ENCODE measurements around the gene APP. TPM values are rescaled to one million over a fixed set of nuclear protein-coding genes. Genes with fewer than 3 reads are reported as not detected.

APP gene
- total and polyA plus RNA-seq, 2 experiments from 2014 or later = 55.7 to 316 TPM

- Histone ChIP-seq H4K20me1 (ENCODE audit: insufficient read depth, poor library complexity, severe bottlenecking) (no peaks in the 10 kb centered on the region), H3K27ac (no peak overlapping the region), H3K79me2 (peaks cover 5% of the 10 kb centered on the region)
Observed at GRCh38 chr21:26003404-26003803, 167.2 kb downstream of the APP start.

GRCh38 chr21:26001356-26001755, 169.2 kb downstream of the APP start:
- Histone ChIP-seq H3K9me3 (ENCODE audit: low read depth) (no peaks in the 10 kb centered on the region), H3K79me2 (peaks cover 5% of the 10 kb centered on the region), H3K9me2 (replicated peaks; ENCODE audit: insufficient read depth) (no peaks in the 10 kb centered on the region), H3K4me3 (no peak overlapping the region), H2AFZ (no peak overlapping the region), H3K4me1 (ENCODE audit: insufficient read depth) (peaks cover 3% of the 10 kb centered on the region), H3K36me3 (replicated peaks; ENCODE audit: insufficient read depth, low read depth) (no peaks in the 10 kb centered on the region), H3K27me3 (no peaks in the 10 kb centered on the region), H3K27ac (no peak overlapping the region), H4K20me1 (ENCODE audit: insufficient read depth, poor library complexity, severe bottlenecking) (no peaks in the 10 kb centered on the region), H3K4me2 (no peak overlapping the region)
- 99% methylated on average over 5 of the region's 5 CpGs for WGBS (ENCODE audit: low lambda C conversion rate, missing lambda C conversion rate)
- no peak for DNase-seq (ENCODE audit: low spot score)
- TF ChIP-seq EZH2 (IDR thresholded peaks at IDR 0.05; ENCODE audit: borderline replicate concordance) = no peak
- TF ChIP-seq EZH2phosphoT487 (IDR thresholded peaks at IDR 0.05; ENCODE audit: low read depth, severe bottlenecking, unreplicated experiment) = no peak
- no peak for TF ChIP-seq CTCF (IDR thresholded peaks at IDR 0.05; ENCODE audit: poor library complexity)

More at GRCh38 chr21:26003404-26003803, 167.2 kb downstream of the APP start:
- no peak overlapping the region for H2AFZ ChIP-seq
- H3K4me1 ChIP-seq (ENCODE audit: insufficient read depth) = no peaks in the 10 kb centered on the region
- no peaks in the 10 kb centered on the region for H3K36me3 ChIP-seq (replicated peaks; ENCODE audit: insufficient read depth, low read depth)
- WGBS (ENCODE audit: low lambda C conversion rate, missing lambda C conversion rate) = 81% methylated on average over 4 of the region's 4 CpGs
- no peak overlapping the region for H3K4me2 ChIP-seq
- no peaks in the 10 kb centered on the region for H3K9me3 ChIP-seq (ENCODE audit: low read depth)
- no peak overlapping the region for H3K4me3 ChIP-seq
- no peaks in the 10 kb centered on the region for H3K9me2 ChIP-seq (replicated peaks; ENCODE audit: insufficient read depth)
- no peak for TF ChIP-seq EZH2 (IDR thresholded peaks at IDR 0.05; ENCODE audit: borderline replicate concordance)
- no peak for TF ChIP-seq EZH2phosphoT487 (IDR thresholded peaks at IDR 0.05; ENCODE audit: low read depth, severe bottlenecking, unreplicated experiment)
- TF ChIP-seq CTCF (IDR thresholded peaks at IDR 0.05; ENCODE audit: poor library complexity) = no peak
- no peak for DNase-seq (ENCODE audit: low spot score)
- H3K27me3 ChIP-seq = no peaks in the 10 kb centered on the region

- Histone ChIP-seq H3K27ac (no peak overlapping the region), H3K4me2 (no peak overlapping the region), H3K27me3 (no peaks in the 10 kb centered on the region), H3K4me3 (no peak overlapping the region), H3K9me2 (replicated peaks; ENCODE audit: insufficient read depth) (no peaks in the 10 kb centered on the region), H3K36me3 (replicated peaks; ENCODE audit: insufficient read depth, low read depth) (no peaks in the 10 kb centered on the region), H2AFZ (no peak overlapping the region), H3K79me2 (peaks cover 5% of the 10 kb centered on the region), H3K4me1 (ENCODE audit: insufficient read depth) (peaks cover 3% of the 10 kb centered on the region), H4K20me1 (ENCODE audit: insufficient read depth, poor library complexity, severe bottlenecking) (no peaks in the 10 kb centered on the region), H3K9me3 (ENCODE audit: low read depth) (no peaks in the 10 kb centered on the region)
- DNase-seq (ENCODE audit: low spot score) = no peak
- 78% methylated on average over 19 of the region's 19 CpGs for WGBS (ENCODE audit: low lambda C conversion rate, missing lambda C conversion rate)
- no peak for TF ChIP-seq EZH2 (IDR thresholded peaks at IDR 0.05; ENCODE audit: borderline replicate concordance)
- TF ChIP-seq EZH2phosphoT487 (IDR thresholded peaks at IDR 0.05; ENCODE audit: low read depth, severe bottlenecking, unreplicated experiment) = no peak
- no peak for TF ChIP-seq CTCF (IDR thresholded peaks at IDR 0.05; ENCODE audit: poor library complexity)
Observed at GRCh38 chr21:25999921-26000582, 170.5 kb downstream of the APP start.
